Prostate gland (tissue), 2 donors: Measurements from ENCODE around the gene NOS2. TPM values are rescaled to one million over a fixed set of nuclear protein-coding genes. Genes with fewer than 3 reads are reported as not detected.
"Not testable (repeated sequence)": the region's sequence is repeated elsewhere in the genome, so short reads cannot be mapped to it uniquely, and the experiment has no call there.

Source experiments
- DNase-seq: peaks from one replicate; pipeline ENCODE4 v3.0.0-alpha.2; 2019; ENCODE audit warnings: low spot score
- H3K27ac ChIP-seq, 2 donors: fragments of 200-600 bp; sonication (generic); 2 replicates each; pipeline ENCODE4 v1.5.1; 2017 to 2019
- H3K27me3 ChIP-seq: fragments of 200-600 bp; sonication (generic); replicated peaks from 2 replicates; pipeline ENCODE4 v1.5.1; 2019; ENCODE audit not compliant: insufficient read depth
- H3K36me3 ChIP-seq, 2 donors: fragments of 200-600 bp; sonication (generic); 1 replicate in 1 of 2; 2 replicates in 1 of 2; pipeline versions ENCODE4 v1.5.1 to v1.8.1; 2017 to 2019
- H3K4me1 ChIP-seq: fragments of 200-600 bp; sonication (generic); replicated peaks from 2 replicates; pipeline ENCODE4 v1.5.1; 2019
- H3K4me3 ChIP-seq, 2 donors: fragments of 200-600 bp; sonication (generic); 2 replicates each; pipeline ENCODE4 v1.5.1; 2017 to 2019
- H3K9me3 ChIP-seq: fragments of 200-600 bp; sonication (generic); 2 replicates; pipeline ENCODE4 v1.5.1; 2017
- CTCF ChIP-seq, 4 experiments: fragments of 200-600 bp in 2 of 4; fragments of 450-650 bp in 2 of 4; sonication (generic) in 2 of 4; IDR thresholded peaks; 1 replicate in 3 of 4; 2 replicates in 1 of 4; pipeline ENCODE4 v1.5.1; 2016 to 2019; ENCODE audit warnings: antibody characterized with exemption in 4 of 4, mild to moderate bottlenecking in 2 of 4, moderate library complexity in 2 of 4
- POLR2A ChIP-seq: fragments of 450-650 bp; IDR thresholded peaks from one replicate; pipeline ENCODE4 v1.6.1; 2016; ENCODE audit warnings: antibody characterized with exemption, mild to moderate bottlenecking
- POLR2AphosphoS5 ChIP-seq: sonication (generic); formaldehyde crosslinking; IDR thresholded peaks from one replicate; pipeline ENCODE4 v1.6.1; 2017; ENCODE audit warnings: antibody characterized with exemption
- WGBS: methylation state at CpG from one replicate; pipeline ENCODE4 v1.1.5; 2018; 5-methylcytosine and 5-hydroxymethylcytosine counted together
- intact Hi-C: fragments of 100-400 bp; cut with DNase I; formaldehyde crosslinking; loops from one replicate; pipeline ENCODE4 v1.14.2; 2022
- total RNA-seq, 2 donors: library from RNA; depleted of rRNA; stranded (reverse); fragments of >200 nt; gene quantifications; one replicate each; pipeline ENCODE4 v1.1.0, GENCODE V29; 2016

NOS2 gene
- total RNA-seq, 2 donors from 2014 or later = 0.55 to 1.4 TPM

- no peaks in the 10 kb centered on the region for H3K9me3 ChIP-seq
- H3K36me3 ChIP-seq = no peaks in the 10 kb centered on the region
- TF ChIP-seq CTCF (IDR thresholded peaks at IDR 0.05) (no peak), POLR2AphosphoS5 (no peak), POLR2A (no peak)
- no peak for DNase-seq
- WGBS = 60% methylated on average over 4 of the region's 4 CpGs
- no peaks in the 10 kb centered on the region for H3K4me1 ChIP-seq
- H3K4me3 ChIP-seq = no peak overlapping the region
- no peak overlapping the region for H3K27ac ChIP-seq
- intact Hi-C loops = no loop called here
- no peaks in the 10 kb centered on the region for H3K27me3 ChIP-seq
Measured at GRCh38 chr17:27741971-27742575, 58.3 kb downstream of the NOS2 start.

- Histone ChIP-seq H3K9me3 (no peaks in the 10 kb centered on the region), H3K4me3 (no peak overlapping the region), H3K27me3 (no peaks in the 10 kb centered on the region), H3K36me3 (no peaks in the 10 kb centered on the region), H3K27ac (no peak overlapping the region), H3K4me1 (no peaks in the 10 kb centered on the region)
- TF ChIP-seq CTCF (IDR thresholded peaks at IDR 0.05) (no peak), POLR2A (no peak), POLR2AphosphoS5 (no peak)
- WGBS = 52% methylated on average over 9 of the region's 9 CpGs
- DNase-seq = no peak
- intact Hi-C loops = no loop called here
Measured at GRCh38 chr17:27741361-27741861, 58.9 kb downstream of the NOS2 start.

GRCh38 chr17:27740541-27740940, 59.8 kb downstream of the NOS2 start:
- WGBS = 77% methylated on average over 5 of the region's 5 CpGs
- H3K4me3 ChIP-seq, H3K9me3 ChIP-seq, H3K27ac ChIP-seq, H3K36me3 ChIP-seq, DNase-seq, intact Hi-C loops, H3K27me3 ChIP-seq, H3K4me1 ChIP-seq: not testable (repeated sequence)

GRCh38 chr17:27733773-27734172, 66.6 kb downstream of the NOS2 start:
- no peak for TF ChIP-seq POLR2A
- no peak for TF ChIP-seq POLR2AphosphoS5

GRCh38 chr17:27732746-27733145, 67.6 kb downstream of the NOS2 start:
- H3K27ac ChIP-seq, H3K27me3 ChIP-seq, H3K9me3 ChIP-seq, intact Hi-C loops, H3K36me3 ChIP-seq, DNase-seq, H3K4me3 ChIP-seq, H3K4me1 ChIP-seq: not testable (repeated sequence)

More at GRCh38 chr17:27733773-27734172, 66.6 kb downstream of the NOS2 start:
- H3K9me3 ChIP-seq = no peaks in the 10 kb centered on the region
- no peak overlapping the region for H3K27ac ChIP-seq
- 40% methylated on average over 3 of the region's 3 CpGs for WGBS
- no peaks in the 10 kb centered on the region for H3K27me3 ChIP-seq
- H3K4me3 ChIP-seq = no peak overlapping the region
- DNase-seq = no peak
- no peaks in the 10 kb centered on the region for H3K36me3 ChIP-seq
- H3K4me1 ChIP-seq = no peaks in the 10 kb centered on the region
- intact Hi-C loops = no loop called here

- H3K9me3 ChIP-seq, H3K4me3 ChIP-seq, H3K27me3 ChIP-seq, DNase-seq, H3K4me1 ChIP-seq, H3K27ac ChIP-seq, intact Hi-C loops, H3K36me3 ChIP-seq: not testable (repeated sequence)
- WGBS = 89% methylated on average over 6 of the region's 6 CpGs
Measured at GRCh38 chr17:27725982-27726381, 74.3 kb downstream of the NOS2 start.

GRCh38 chr17:27721797-27722196, 78.5 kb downstream of the NOS2 start:
- Histone ChIP-seq H3K27ac (no peak overlapping the region), H3K4me3 (no peak overlapping the region), H3K9me3 (no peaks in the 10 kb centered on the region), H3K4me1 (no peaks in the 10 kb centered on the region), H3K36me3 (no peaks in the 10 kb centered on the region), H3K27me3 (no peaks in the 10 kb centered on the region)
- WGBS = 61% methylated on average over 3 of the region's 3 CpGs
- no peak for DNase-seq
- intact Hi-C loops = no loop called here
- TF ChIP-seq POLR2A (no peak), CTCF (IDR thresholded peaks at IDR 0.05) (no peak), POLR2AphosphoS5 (no peak)
